Vagina (tissue), 2 donors: ENCODE results near the gene SFXN3.

Experiments used
- CTCF ChIP-seq, 3 experiments: fragments of 450-650 bp in 2 of 3; fragments of 200-600 bp in 1 of 3; sonication (generic) in 1 of 3; IDR thresholded peaks; one replicate each; pipeline ENCODE4 v1.5.1; 2017 to 2019; ENCODE audit warnings: antibody characterized with exemption in 3 of 3, mild to moderate bottlenecking in 2 of 3, moderate library complexity in 2 of 3
- POLR2A ChIP-seq, 2 donors: fragments of 450-650 bp; IDR thresholded peaks; one replicate each; pipeline ENCODE4 v1.6.1; 2017; ENCODE audit warnings: antibody characterized with exemption in 2 of 2, mild to moderate bottlenecking in 2 of 2, moderate library complexity in 2 of 2

- no peak for TF ChIP-seq POLR2A (IDR thresholded peaks at IDR 0.05)
- no peak for TF ChIP-seq CTCF (IDR thresholded peaks at IDR 0.05)
Measured at GRCh38 chr10:101035916-101036702, 5.1 kb downstream of the SFXN3 start.
